Activated T-helper 1 cell treated with anti-CD3 and anti-CD28 coated beads, Interleukin-12 subunit alpha, Interleukin-12 subunit beta, Interleukin-2, Interleukin-4 antibody, amounts not matched to agents 30 ng/mL and 10 ng/mL and 1 ng/mL, durations not matched to agents 14 hours and 24 hours and 36 hours (primary cell): ENCODE data around the gene OR11H7. TPM values are rescaled to one million over a fixed set of nuclear protein-coding genes. Genes with fewer than 3 reads are reported as not detected.

Experiments used
- total RNA-seq: library from RNA; stranded (reverse); gene quantifications from 2 replicates; pipeline ENCODE4 v1.2.3, GENCODE V29; 2022

Gene OR11H7
- total RNA-seq, 1 donor from 2014 or later = not detected

Other genes starting within 250 kb of the OR11H7 start
- not detected in 2 replicates for gene OR4Q2, start 226.8 kb upstream of the OR11H7 start, total RNA-seq
- gene OR4K14, start 209.7 kb upstream of the OR11H7 start, total RNA-seq = not detected in 2 replicates
- not detected in 2 replicates for gene OR4K13, start 192.9 kb upstream of the OR11H7 start, total RNA-seq
- not detected in 2 replicates for gene OR4L1, start 168.9 kb upstream of the OR11H7 start, total RNA-seq
- gene OR4K17, start 118.2 kb upstream of the OR11H7 start, total RNA-seq = not detected in 2 replicates
- gene OR4N5, start 90.2 kb upstream of the OR11H7 start, total RNA-seq = not detected in 2 replicates
- not detected in 2 replicates for gene OR11G2, start 38.1 kb upstream of the OR11H7 start, total RNA-seq
- not detected in 2 replicates for gene OR11H6, start 5.3 kb upstream of the OR11H7 start, total RNA-seq
- not detected in 2 replicates for gene OR11H4, start 10.3 kb downstream of the OR11H7 start, total RNA-seq
- 33.0 and 33.7 TPM in 2 replicates for gene TTC5, start 77.0 kb downstream of the OR11H7 start, total RNA-seq
- gene CCNB1IP1, start 104.3 kb downstream of the OR11H7 start, total RNA-seq = 61.2 and 72.5 TPM in 2 replicates
- gene PARP2, start 114.7 kb downstream of the OR11H7 start, total RNA-seq = 32.5 and 36.6 TPM in 2 replicates
- gene TEP1, start 184.5 kb downstream of the OR11H7 start, total RNA-seq = 39.3 and 41.9 TPM in 2 replicates
- 0.05 TPM in 2 replicates for gene KLHL33, start 207.2 kb downstream of the OR11H7 start, total RNA-seq
- gene OSGEP, start 225.8 kb downstream of the OR11H7 start, total RNA-seq = 69.6 and 77.4 TPM in 2 replicates
- 236 and 242 TPM in 2 replicates for gene APEX1, start 226.2 kb downstream of the OR11H7 start, total RNA-seq
- gene PIP4P1, start 232.5 kb downstream of the OR11H7 start, total RNA-seq = 36.6 and 37.0 TPM in 2 replicates
- 149 TPM in 2 replicates for gene PNP, start 240.4 kb downstream of the OR11H7 start, total RNA-seq